ENCODE measurements around the gene TP73. TPM values are rescaled to one million over a fixed set of nuclear protein-coding genes. Genes with fewer than 3 reads are reported as not detected.

TP73 gene
- total RNA-seq, 1 experiment from 2014 or later = 19.2 TPM

- TF ChIP-seq MAX (IDR thresholded peaks at IDR 0.05) = no peak
- no peak for TF ChIP-seq CBX3 (IDR thresholded peaks at IDR 0.05; ENCODE audit: low read depth)
- TF ChIP-seq, protein P1, sequence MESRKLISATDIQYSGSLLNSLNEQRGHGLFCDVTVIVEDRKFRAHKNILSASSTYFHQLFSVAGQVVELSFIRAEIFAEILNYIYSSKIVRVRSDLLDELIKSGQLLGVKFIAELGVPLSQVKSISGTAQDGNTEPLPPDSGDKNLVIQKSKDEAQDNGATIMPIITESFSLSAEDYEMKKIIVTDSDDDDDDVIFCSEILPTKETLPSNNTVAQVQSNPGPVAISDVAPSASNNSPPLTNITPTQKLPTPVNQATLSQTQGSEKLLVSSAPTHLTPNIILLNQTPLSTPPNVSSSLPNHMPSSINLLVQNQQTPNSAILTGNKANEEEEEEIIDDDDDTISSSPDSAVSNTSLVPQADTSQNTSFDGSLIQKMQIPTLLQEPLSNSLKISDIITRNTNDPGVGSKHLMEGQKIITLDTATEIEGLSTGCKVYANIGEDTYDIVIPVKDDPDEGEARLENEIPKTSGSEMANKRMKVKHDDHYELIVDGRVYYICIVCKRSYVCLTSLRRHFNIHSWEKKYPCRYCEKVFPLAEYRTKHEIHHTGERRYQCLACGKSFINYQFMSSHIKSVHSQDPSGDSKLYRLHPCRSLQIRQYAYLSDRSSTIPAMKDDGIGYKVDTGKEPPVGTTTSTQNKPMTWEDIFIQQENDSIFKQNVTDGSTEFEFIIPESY (IDR thresholded peaks at IDR 0.05; ENCODE audit: extremely low read depth, insufficient replicate concordance, low read length) = no peak
- no peak for TF ChIP-seq ZNF274 (IDR thresholded peaks at IDR 0.05; ENCODE audit: low read depth, low read length)
- TF ChIP-seq EGR1 (IDR thresholded peaks at IDR 0.05; ENCODE audit: low read depth) = no peak
- TF ChIP-seq SP1 (IDR thresholded peaks at IDR 0.05; ENCODE audit: low read depth) = no peak
- no peak overlapping the region for H2AFZ ChIP-seq (ENCODE audit: low read depth, low read length, poor library complexity, severe bottlenecking)
- H3K4me3 ChIP-seq (replicated peaks in 1 of 2; ENCODE audit: low read depth in 1 of 2, low read length in 2 of 2) = no peak overlapping the region
- no peaks in the 10 kb centered on the region for H3K36me3 ChIP-seq (ENCODE audit: control insufficient read depth in 1 of 2, insufficient read depth in 2 of 2, low read length in 2 of 2)
- no peaks in the 10 kb centered on the region for H4K20me1 ChIP-seq (ENCODE audit: insufficient read depth)
- no peak overlapping the region for H3K9ac ChIP-seq (ENCODE audit: low read length)
- H3K27ac ChIP-seq (ENCODE audit: low read depth, low read length) = no peak overlapping the region
- DNase-seq (ENCODE audit: low read depth, low spot score) (no peak), ATAC-seq (no peak)
- ChIA-PET CTCF (no interaction called here), POLR2A (no interaction called here), RAD21 (ENCODE audit: low non-redundant PET in 1 of 2, low total read pairs in 2 of 2, uncharacterized antibody in 2 of 2, unreplicated experiment in 2 of 2) (no interaction called here)
- peaks cover 0 to 16% of the 10 kb centered on the region in 2 experiments; a peak in 2 of 4 replicates for H3K4me1 ChIP-seq (ENCODE audit: control insufficient read depth in 1 of 2, insufficient read depth in 2 of 2, low read length in 2 of 2)
- H3K27me3 ChIP-seq (ENCODE audit: insufficient read depth, low read length) = no peaks in the 10 kb centered on the region
- H3K4me2 ChIP-seq (ENCODE audit: low read length) = no peak overlapping the region
- no peaks in the 10 kb centered on the region for H3K9me3 ChIP-seq (ENCODE audit: control insufficient read depth in 1 of 2, insufficient read depth in 1 of 2, low read depth in 1 of 2, low read length in 2 of 2)
- BruUV-seq (replicated peaks) = no TSS peak
- H3K9me2 ChIP-seq (ENCODE audit: insufficient read depth) = no peaks in the 10 kb centered on the region
- intact Hi-C loops (cut with micrococcal nuclease) = loop anchor here (10.0 kb wide), 1 partner anchor 1018 kb away; the partner anchor contains the start of gene PRXL2B
- no peaks in the 10 kb centered on the region for H3K79me2 ChIP-seq (ENCODE audit: insufficient read depth, low read length)
Measured at GRCh38 chr1:3603156-3603555, 49.2 kb upstream of the TP73 start.
